ENCODE results near the gene SIAH1.

DNA sequence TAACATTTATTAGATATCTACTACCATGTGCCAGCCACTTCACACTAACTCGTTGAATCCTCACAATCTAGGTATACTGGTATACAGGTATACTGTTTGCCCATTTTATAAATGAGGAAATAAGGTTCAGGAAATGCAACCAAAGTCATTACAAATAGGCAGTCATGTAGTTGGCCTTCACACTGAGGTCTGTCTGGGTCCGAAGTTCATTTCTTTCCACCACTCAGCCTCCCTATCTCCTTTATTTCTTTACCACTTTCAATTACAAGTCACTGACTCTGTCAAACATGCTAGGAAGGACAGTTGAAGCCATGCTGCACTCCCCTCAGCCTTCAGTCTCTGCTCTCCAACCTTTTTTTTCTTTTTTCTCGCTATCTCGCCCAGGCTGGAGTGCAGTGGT is 20.7 kb upstream of the SIAH1 start:
- TF ChIP-seq SIN3A (IDR thresholded peaks at IDR 0.05; ENCODE audit: low read depth, low read length) (no peak), SMC3 (IDR thresholded peaks at IDR 0.05; ENCODE audit: borderline replicate concordance, low read length) (no peak), POLR2A (IDR thresholded peaks at IDR 0.05; ENCODE audit: low read depth, low read length) (no peak), MYC (IDR thresholded peaks at IDR 0.05; ENCODE audit: insufficient read depth, insufficient read length, insufficient replicate concordance, low read length, severe bottlenecking) (no peak)
- TF ChIP-seq, protein P1, sequence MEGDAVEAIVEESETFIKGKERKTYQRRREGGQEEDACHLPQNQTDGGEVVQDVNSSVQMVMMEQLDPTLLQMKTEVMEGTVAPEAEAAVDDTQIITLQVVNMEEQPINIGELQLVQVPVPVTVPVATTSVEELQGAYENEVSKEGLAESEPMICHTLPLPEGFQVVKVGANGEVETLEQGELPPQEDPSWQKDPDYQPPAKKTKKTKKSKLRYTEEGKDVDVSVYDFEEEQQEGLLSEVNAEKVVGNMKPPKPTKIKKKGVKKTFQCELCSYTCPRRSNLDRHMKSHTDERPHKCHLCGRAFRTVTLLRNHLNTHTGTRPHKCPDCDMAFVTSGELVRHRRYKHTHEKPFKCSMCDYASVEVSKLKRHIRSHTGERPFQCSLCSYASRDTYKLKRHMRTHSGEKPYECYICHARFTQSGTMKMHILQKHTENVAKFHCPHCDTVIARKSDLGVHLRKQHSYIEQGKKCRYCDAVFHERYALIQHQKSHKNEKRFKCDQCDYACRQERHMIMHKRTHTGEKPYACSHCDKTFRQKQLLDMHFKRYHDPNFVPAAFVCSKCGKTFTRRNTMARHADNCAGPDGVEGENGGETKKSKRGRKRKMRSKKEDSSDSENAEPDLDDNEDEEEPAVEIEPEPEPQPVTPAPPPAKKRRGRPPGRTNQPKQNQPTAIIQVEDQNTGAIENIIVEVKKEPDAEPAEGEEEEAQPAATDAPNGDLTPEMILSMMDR (IDR thresholded peaks at IDR 0.05 in 2 of 3, conservative IDR thresholded peaks at IDR 0.05 in 1 of 3; ENCODE audit: control insufficient read depth in 2 of 3, extremely low read depth in 1 of 3, insufficient read depth in 1 of 3, low read depth in 3 of 3, low read length in 3 of 3) = no peak

Data from GM12878 (cell line).